ENCODE measurements around the gene CCDC196. TPM values are rescaled to one million over a fixed set of nuclear protein-coding genes. Genes with fewer than 3 reads are reported as not detected.

The CCDC196 gene
- total RNA-seq, 1 experiment from 2014 or later: not detected

DNA sequence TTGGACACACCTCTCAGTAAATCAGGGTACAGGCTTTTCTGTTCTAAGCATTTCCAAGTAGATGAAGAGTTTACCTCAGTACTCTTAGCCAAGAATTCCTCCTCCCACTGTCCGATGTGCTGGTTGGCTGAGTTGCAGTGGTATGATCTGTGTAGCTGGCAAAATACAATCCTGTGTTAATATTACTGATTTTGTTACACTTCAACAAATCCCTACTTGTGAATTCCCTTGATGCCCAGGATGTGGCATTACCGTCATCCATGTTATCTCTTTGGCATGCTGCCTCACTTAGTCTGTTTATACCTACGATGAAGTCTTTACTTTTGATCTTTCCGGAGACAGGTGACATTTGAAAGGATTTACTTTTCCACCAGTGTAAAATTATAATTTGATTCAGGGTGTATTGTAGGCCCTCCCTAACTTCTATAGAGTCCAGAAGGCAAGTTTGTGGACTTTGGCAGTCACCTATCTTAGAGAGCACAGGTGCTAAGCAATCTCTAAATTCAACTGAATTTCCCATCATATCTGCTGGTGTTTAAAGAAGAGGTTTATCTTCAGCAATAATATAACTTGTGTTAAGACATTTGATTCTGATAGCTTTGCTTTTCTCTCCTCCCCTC, 10.1 kb downstream of the CCDC196 start:
- ATAC-seq (no peak), DNase-seq (ENCODE audit: low spot score) (no peak)
- Mint-ChIP-seq H3K9me3 (no peaks in the 10 kb centered on the region), H3K27me3 (ENCODE audit: low read depth) (no peaks in the 10 kb centered on the region), H3K36me3 (no peaks in the 10 kb centered on the region), H3K4me1 (peaks cover 6% of the 10 kb centered on the region; the same call in 1 of the 2 replicates), H3K27ac (no peak overlapping the region), H3K4me3 (no peak overlapping the region)
- POLR2A ChIA-PET: no interaction called here
- TF ChIP-seq SMAD3 (CRISPR knock-in tag; IDR thresholded peaks at IDR 0.05; ENCODE audit: borderline replicate concordance) (no peak), PRRX2 (CRISPR knock-in tag; IDR thresholded peaks at IDR 0.05) (no peak), ETV6 (CRISPR knock-in tag; IDR thresholded peaks at IDR 0.05) (no peak), ZBTB21 (CRISPR knock-in tag; IDR thresholded peaks at IDR 0.05; ENCODE audit: borderline replicate concordance) (no peak), GTF2I (CRISPR knock-in tag; conservative IDR thresholded peaks at IDR 0.05) (no peak), SMAD4 (CRISPR knock-in tag; IDR thresholded peaks at IDR 0.05) (no peak), NR2C2 (CRISPR knock-in tag; IDR thresholded peaks at IDR 0.05) (no peak)
- TF ChIP-seq, protein P1, sequence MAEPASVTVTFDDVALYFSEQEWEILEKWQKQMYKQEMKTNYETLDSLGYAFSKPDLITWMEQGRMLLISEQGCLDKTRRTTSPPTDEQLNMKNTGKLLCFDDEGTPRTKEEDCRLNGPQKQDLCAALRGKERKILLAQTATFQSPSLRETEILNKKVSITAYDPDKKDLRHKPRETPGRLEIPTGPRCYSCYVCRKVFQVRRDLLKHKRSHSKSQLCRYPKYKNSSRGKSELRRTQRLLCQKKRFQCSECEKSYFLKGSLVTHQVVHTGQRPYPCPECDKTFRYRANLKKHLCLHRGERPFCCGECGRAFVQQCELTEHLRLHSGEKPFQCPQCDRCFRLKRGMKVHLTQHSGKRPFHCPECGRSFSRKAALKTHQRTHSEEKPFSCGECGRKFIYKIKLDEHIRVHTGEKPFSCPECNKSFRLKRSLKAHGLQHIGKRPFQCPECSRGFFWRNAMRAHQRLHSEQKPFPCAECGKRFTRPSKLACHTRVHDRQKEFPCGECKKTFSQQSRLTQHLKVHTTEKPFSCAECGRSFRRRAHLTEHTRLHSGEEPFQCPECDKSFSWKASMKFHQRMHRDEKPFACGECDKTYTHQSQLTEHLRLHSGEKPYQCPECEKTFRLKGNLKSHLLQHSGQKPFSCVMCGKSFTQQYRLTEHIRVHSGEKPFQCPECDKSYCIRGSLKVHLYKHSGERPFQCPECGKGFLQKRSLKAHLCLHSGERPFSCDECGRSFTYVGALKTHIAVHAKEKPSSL (CRISPR knock-in tag; conservative IDR thresholded peaks at IDR 0.05): no peak
- TF ChIP-seq, protein P2, sequence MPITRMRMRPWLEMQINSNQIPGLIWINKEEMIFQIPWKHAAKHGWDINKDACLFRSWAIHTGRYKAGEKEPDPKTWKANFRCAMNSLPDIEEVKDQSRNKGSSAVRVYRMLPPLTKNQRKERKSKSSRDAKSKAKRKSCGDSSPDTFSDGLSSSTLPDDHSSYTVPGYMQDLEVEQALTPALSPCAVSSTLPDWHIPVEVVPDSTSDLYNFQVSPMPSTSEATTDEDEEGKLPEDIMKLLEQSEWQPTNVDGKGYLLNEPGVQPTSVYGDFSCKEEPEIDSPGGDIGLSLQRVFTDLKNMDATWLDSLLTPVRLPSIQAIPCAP (CRISPR knock-in tag; IDR thresholded peaks at IDR 0.05): no peak
- TF ChIP-seq, protein P3, sequence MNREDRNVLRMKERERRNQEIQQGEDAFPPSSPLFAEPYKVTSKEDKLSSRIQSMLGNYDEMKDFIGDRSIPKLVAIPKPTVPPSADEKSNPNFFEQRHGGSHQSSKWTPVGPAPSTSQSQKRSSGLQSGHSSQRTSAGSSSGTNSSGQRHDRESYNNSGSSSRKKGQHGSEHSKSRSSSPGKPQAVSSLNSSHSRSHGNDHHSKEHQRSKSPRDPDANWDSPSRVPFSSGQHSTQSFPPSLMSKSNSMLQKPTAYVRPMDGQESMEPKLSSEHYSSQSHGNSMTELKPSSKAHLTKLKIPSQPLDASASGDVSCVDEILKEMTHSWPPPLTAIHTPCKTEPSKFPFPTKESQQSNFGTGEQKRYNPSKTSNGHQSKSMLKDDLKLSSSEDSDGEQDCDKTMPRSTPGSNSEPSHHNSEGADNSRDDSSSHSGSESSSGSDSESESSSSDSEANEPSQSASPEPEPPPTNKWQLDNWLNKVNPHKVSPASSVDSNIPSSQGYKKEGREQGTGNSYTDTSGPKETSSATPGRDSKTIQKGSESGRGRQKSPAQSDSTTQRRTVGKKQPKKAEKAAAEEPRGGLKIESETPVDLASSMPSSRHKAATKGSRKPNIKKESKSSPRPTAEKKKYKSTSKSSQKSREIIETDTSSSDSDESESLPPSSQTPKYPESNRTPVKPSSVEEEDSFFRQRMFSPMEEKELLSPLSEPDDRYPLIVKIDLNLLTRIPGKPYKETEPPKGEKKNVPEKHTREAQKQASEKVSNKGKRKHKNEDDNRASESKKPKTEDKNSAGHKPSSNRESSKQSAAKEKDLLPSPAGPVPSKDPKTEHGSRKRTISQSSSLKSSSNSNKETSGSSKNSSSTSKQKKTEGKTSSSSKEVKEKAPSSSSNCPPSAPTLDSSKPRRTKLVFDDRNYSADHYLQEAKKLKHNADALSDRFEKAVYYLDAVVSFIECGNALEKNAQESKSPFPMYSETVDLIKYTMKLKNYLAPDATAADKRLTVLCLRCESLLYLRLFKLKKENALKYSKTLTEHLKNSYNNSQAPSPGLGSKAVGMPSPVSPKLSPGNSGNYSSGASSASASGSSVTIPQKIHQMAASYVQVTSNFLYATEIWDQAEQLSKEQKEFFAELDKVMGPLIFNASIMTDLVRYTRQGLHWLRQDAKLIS (CRISPR knock-in tag; IDR thresholded peaks at IDR 0.05; ENCODE audit: borderline replicate concordance): no peak
- CTCF ChIA-PET: interaction anchor here (1.0 kb wide), 1 partner anchor 11 kb away, joined by 4 read pairs; the partner anchor contains the start of gene GPHN

DNA sequence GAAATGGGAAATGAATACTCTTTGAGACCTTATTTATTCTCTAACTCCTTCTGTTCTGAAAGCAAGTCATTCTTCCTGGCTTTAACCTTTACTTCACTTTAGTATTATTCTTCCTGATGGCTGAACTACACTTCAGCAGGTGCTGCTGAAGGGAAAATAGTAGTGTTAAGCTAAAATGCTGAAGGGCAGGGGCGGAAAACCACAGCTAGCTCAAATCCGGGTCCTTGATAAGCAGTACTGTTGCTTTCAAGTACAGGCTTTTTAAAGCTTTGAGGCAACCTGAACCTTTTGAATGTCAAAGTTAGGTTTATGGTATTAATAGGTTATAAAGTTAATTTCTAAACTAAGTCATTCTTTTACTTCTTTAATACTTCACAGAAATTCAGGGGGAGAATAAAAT, 10.7 kb downstream of the CCDC196 start:
- no peaks in the 10 kb centered on the region for H3K36me3 Mint-ChIP-seq
- ATAC-seq: no peak
- ChIA-PET POLR2A (no interaction called here), CTCF (interaction anchor here (1.0 kb wide), 1 partner anchor 11 kb away, joined by 4 read pairs; the partner anchor contains the start of gene GPHN)
- H3K4me1 Mint-ChIP-seq: peaks cover 6% of the 10 kb centered on the region; the same call in 1 of the 2 replicates
- H3K4me3 Mint-ChIP-seq: no peak overlapping the region
- no peaks in the 10 kb centered on the region for H3K27me3 Mint-ChIP-seq (ENCODE audit: low read depth)
- no peak overlapping the region for H3K27ac Mint-ChIP-seq
- H3K9me3 Mint-ChIP-seq: no peaks in the 10 kb centered on the region
- no peak for DNase-seq (ENCODE audit: low spot score)
- TF ChIP-seq, protein P4, sequence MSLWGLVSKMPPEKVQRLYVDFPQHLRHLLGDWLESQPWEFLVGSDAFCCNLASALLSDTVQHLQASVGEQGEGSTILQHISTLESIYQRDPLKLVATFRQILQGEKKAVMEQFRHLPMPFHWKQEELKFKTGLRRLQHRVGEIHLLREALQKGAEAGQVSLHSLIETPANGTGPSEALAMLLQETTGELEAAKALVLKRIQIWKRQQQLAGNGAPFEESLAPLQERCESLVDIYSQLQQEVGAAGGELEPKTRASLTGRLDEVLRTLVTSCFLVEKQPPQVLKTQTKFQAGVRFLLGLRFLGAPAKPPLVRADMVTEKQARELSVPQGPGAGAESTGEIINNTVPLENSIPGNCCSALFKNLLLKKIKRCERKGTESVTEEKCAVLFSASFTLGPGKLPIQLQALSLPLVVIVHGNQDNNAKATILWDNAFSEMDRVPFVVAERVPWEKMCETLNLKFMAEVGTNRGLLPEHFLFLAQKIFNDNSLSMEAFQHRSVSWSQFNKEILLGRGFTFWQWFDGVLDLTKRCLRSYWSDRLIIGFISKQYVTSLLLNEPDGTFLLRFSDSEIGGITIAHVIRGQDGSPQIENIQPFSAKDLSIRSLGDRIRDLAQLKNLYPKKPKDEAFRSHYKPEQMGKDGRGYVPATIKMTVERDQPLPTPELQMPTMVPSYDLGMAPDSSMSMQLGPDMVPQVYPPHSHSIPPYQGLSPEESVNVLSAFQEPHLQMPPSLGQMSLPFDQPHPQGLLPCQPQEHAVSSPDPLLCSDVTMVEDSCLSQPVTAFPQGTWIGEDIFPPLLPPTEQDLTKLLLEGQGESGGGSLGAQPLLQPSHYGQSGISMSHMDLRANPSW (CRISPR knock-in tag; conservative IDR thresholded peaks at IDR 0.05; ENCODE audit: low read depth): no peak
- TF ChIP-seq, protein P5, sequence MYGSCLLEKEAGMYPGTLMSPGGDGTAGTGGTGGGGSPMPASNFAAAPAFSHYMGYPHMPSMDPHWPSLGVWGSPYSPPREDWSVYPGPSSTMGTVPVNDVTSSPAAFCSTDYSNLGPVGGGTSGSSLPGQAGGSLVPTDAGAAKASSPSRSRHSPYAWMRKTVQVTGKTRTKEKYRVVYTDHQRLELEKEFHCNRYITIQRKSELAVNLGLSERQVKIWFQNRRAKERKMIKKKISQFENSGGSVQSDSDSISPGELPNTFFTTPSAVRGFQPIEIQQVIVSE (CRISPR knock-in tag; IDR thresholded peaks at IDR 0.05; ENCODE audit: borderline replicate concordance): no peak
- TF ChIP-seq KAT7 (CRISPR knock-in tag; IDR thresholded peaks at IDR 0.05; ENCODE audit: borderline replicate concordance): no peak
- no peak for TF ChIP-seq SMAD4 (CRISPR knock-in tag; IDR thresholded peaks at IDR 0.05)
- TF ChIP-seq ZNF232 (CRISPR knock-in tag; IDR thresholded peaks at IDR 0.05): no peak
- no peak for TF ChIP-seq ZNF423 (CRISPR knock-in tag; IDR thresholded peaks at IDR 0.05)
- TF ChIP-seq SMAD3 (CRISPR knock-in tag; IDR thresholded peaks at IDR 0.05; ENCODE audit: borderline replicate concordance): no peak
- TF ChIP-seq, protein P6, sequence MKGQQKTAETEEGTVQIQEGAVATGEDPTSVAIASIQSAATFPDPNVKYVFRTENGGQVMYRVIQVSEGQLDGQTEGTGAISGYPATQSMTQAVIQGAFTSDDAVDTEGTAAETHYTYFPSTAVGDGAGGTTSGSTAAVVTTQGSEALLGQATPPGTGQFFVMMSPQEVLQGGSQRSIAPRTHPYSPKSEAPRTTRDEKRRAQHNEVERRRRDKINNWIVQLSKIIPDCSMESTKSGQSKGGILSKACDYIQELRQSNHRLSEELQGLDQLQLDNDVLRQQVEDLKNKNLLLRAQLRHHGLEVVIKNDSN (CRISPR knock-in tag; IDR thresholded peaks at IDR 0.05): no peak
- TF ChIP-seq, protein P7, sequence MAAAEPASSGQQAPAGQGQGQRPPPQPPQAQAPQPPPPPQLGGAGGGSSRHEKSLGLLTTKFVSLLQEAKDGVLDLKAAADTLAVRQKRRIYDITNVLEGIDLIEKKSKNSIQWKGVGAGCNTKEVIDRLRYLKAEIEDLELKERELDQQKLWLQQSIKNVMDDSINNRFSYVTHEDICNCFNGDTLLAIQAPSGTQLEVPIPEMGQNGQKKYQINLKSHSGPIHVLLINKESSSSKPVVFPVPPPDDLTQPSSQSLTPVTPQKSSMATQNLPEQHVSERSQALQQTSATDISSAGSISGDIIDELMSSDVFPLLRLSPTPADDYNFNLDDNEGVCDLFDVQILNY (CRISPR knock-in tag; IDR thresholded peaks at IDR 0.05): no peak
- no peak for TF ChIP-seq ZNF416 (CRISPR knock-in tag; IDR thresholded peaks at IDR 0.05)

All from WTC11 (cell line).